ENCODE data around the gene MLPH. TPM values are rescaled to one million over a fixed set of nuclear protein-coding genes. Genes with fewer than 3 reads are reported as not detected.

The MLPH gene
- total RNA-seq, 2 experiments from 2014 or later: 0.39 TPM; not detected in 1

DNA sequence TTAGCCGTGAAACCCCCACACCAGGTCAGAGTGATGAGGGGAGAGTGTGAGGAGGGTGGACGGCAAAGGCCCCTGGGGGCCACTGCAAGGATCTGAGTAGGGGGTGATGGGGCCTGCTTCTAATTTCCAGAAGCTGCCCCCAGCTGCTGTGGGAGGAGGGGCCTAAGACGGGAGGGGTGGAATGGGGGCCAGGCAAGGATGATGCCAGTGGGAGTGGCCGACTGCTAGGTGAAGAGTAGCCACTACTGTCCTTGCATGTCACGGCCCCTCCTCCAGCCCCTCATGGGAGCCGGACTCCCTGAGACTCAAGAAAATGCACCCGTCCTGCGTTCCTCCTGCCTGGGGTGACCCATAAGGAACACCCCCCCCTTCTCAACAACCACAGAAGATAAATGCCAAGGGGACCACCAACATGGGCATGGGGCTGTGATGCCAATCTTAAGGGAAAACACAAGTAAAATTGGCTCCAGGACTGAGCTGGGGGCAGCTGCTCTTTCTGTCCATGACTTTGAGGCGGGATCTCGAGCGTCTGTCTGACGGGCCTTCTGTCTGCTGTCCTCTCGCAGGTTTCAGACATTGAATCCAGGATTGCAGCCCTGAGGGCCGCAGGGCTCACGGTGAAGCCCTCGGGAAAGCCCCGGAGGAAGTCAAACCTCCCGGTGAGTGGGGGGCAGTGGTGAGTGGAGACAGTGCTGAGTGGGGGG is 55.1 kb downstream of the MLPH start:
- Histone ChIP-seq H3K27ac (ENCODE audit: low read depth in 1 of 2, low read length in 2 of 2) (no peak overlapping the region), H3K4me3 (ENCODE audit: low read length) (no peak overlapping the region), H3K4me1 (ENCODE audit: insufficient read depth, low read length) (no peaks in the 10 kb centered on the region), H3K27me3 (ENCODE audit: control insufficient read depth in 1 of 2, insufficient read depth in 2 of 2, low read length in 2 of 2) (no peaks in the 10 kb centered on the region), H3K9me3 (ENCODE audit: control insufficient read depth in 1 of 2, insufficient read depth in 1 of 2, low read length in 2 of 2) (no peaks in the 10 kb centered on the region), H3K36me3 (ENCODE audit: insufficient read depth, low read length) (no peaks in the 10 kb centered on the region)
- no peak for DNase-seq
- no peak overlapping the region for H3K4me3 Mint-ChIP-seq
- peaks cover 4% of the 10 kb centered on the region for H3K27me3 Mint-ChIP-seq
- H3K36me3 Mint-ChIP-seq (ENCODE audit: low read depth): no peaks in the 10 kb centered on the region
- ATAC-seq (ENCODE audit: poor library complexity): no peak
- no peaks in the 10 kb centered on the region for H3K9me3 Mint-ChIP-seq
- H3K4me1 Mint-ChIP-seq (ENCODE audit: low read depth): no peaks in the 10 kb centered on the region
- intact Hi-C loops (cut with DNase I, micrococcal nuclease): no loop called here
- no peak overlapping the region for H3K27ac Mint-ChIP-seq
- POLR2A ChIA-PET: no interaction called here
- CTCF ChIA-PET: no interaction called here
- TF ChIP-seq, protein P1, sequence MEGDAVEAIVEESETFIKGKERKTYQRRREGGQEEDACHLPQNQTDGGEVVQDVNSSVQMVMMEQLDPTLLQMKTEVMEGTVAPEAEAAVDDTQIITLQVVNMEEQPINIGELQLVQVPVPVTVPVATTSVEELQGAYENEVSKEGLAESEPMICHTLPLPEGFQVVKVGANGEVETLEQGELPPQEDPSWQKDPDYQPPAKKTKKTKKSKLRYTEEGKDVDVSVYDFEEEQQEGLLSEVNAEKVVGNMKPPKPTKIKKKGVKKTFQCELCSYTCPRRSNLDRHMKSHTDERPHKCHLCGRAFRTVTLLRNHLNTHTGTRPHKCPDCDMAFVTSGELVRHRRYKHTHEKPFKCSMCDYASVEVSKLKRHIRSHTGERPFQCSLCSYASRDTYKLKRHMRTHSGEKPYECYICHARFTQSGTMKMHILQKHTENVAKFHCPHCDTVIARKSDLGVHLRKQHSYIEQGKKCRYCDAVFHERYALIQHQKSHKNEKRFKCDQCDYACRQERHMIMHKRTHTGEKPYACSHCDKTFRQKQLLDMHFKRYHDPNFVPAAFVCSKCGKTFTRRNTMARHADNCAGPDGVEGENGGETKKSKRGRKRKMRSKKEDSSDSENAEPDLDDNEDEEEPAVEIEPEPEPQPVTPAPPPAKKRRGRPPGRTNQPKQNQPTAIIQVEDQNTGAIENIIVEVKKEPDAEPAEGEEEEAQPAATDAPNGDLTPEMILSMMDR (IDR thresholded peaks at IDR 0.05): no peak

DNA sequence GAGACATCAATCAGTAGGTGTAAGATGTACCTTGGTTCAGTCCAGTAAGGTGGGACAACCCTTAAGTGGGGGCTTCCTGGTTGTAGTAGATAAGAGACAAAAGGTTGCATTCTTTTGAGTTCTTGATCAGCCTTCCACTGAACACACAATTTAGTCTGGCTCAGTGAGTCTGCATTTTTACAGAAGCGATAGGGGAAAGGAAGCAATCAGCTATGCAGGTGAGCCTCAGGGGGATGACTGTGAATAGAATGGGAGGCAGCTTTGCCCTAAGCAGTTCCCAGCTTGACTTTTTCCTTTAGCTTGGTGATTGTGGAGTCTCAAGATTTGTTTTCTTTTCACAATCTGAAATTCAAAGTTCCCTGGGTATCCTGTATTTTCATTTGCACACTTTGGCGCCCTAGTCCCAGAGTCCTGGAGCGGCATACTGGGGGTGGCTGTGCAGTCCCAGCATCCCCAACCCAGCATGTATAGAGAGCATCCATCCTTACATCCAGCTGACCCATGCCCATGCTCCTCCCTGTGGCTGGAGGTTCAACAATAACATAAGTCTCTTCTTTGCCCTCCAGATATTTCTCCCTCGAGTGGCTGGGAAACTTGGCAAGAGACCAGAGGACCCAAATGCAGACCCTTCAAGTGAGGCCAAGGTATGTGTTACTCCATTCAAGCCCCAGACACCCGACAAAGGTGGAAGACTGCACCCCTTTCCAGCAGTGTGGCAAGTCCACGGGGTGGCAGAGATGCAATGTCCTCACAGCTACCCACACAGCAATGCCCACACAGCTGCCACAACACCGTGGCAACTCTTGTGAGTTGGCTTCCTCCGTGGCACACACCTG is 59.2 kb downstream of the MLPH start:
- no peak overlapping the region for H3K27ac Mint-ChIP-seq
- intact Hi-C loops (cut with DNase I, micrococcal nuclease): no loop called here
- Histone ChIP-seq H3K4me1 (ENCODE audit: insufficient read depth, low read length) (no peaks in the 10 kb centered on the region), H3K4me3 (ENCODE audit: low read length) (no peak overlapping the region), H3K27ac (ENCODE audit: low read depth in 1 of 2, low read length in 2 of 2) (no peak overlapping the region), H3K9me3 (ENCODE audit: control insufficient read depth in 1 of 2, insufficient read depth in 1 of 2, low read length in 2 of 2) (no peaks in the 10 kb centered on the region), H3K27me3 (ENCODE audit: control insufficient read depth in 1 of 2, insufficient read depth in 2 of 2, low read length in 2 of 2) (peaks cover 0 to 3% of the 10 kb centered on the region in 2 experiments), H3K36me3 (ENCODE audit: insufficient read depth, low read length) (no peaks in the 10 kb centered on the region)
- ATAC-seq (ENCODE audit: poor library complexity) (no peak), DNase-seq (no peak)
- H3K36me3 Mint-ChIP-seq (ENCODE audit: low read depth): no peaks in the 10 kb centered on the region
- no peaks in the 10 kb centered on the region for H3K9me3 Mint-ChIP-seq
- TF ChIP-seq, protein P1 (IDR thresholded peaks at IDR 0.05): no peak
- H3K4me3 Mint-ChIP-seq: no peak overlapping the region
- H3K27me3 Mint-ChIP-seq: peaks cover 4% of the 10 kb centered on the region
- ChIA-PET CTCF (interaction anchor here (0.9 kb wide), 1 partner anchor 125 kb away, joined by 3 read pairs; no protein-coding TSS in a partner anchor), POLR2A (no interaction called here)
- no peaks in the 10 kb centered on the region for H3K4me1 Mint-ChIP-seq (ENCODE audit: low read depth)

DNA sequence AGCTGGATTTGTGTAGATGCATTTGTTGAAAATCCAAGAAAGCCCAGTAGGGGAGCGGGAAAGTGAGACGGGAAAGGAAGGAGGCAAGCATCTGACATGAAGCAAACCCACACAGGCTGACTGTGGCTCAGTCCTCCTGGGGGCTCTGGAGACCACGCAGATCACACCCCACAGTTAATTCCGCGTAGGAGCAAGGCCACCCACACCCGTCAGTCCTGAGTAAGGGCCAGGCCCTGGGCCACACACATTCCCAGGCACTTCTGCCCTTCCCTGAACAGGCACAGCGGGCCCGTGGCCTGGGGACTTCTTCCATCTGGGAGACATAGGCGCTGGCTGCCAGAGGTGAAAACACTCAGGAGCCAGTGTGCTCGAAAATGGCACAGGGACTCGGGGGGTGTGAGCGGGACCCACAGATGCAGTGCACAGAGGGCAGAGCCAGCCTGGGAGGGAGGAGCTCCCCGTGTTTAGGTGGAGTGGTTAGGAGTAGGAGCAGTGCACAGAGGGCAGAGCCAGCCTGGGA is 59.9 kb downstream of the MLPH start:
- Histone ChIP-seq H3K36me3 (ENCODE audit: insufficient read depth, low read length) (no peaks in the 10 kb centered on the region), H3K27me3 (ENCODE audit: control insufficient read depth in 1 of 2, insufficient read depth in 2 of 2, low read length in 2 of 2) (peaks cover 0 to 3% of the 10 kb centered on the region in 2 experiments), H3K9me3 (ENCODE audit: control insufficient read depth in 1 of 2, insufficient read depth in 1 of 2, low read length in 2 of 2) (no peaks in the 10 kb centered on the region), H3K4me3 (ENCODE audit: low read length) (no peak overlapping the region), H3K27ac (ENCODE audit: low read depth in 1 of 2, low read length in 2 of 2) (no peak overlapping the region), H3K4me1 (ENCODE audit: insufficient read depth, low read length) (no peaks in the 10 kb centered on the region)
- H3K36me3 Mint-ChIP-seq (ENCODE audit: low read depth): no peaks in the 10 kb centered on the region
- no peak overlapping the region for H3K4me3 Mint-ChIP-seq
- DNase-seq (no peak), ATAC-seq (ENCODE audit: poor library complexity) (no peak)
- no peak overlapping the region for H3K27ac Mint-ChIP-seq
- H3K9me3 Mint-ChIP-seq: no peaks in the 10 kb centered on the region
- ChIA-PET POLR2A (no interaction called here), CTCF (no interaction called here)
- no peaks in the 10 kb centered on the region for H3K4me1 Mint-ChIP-seq (ENCODE audit: low read depth)
- H3K27me3 Mint-ChIP-seq: no peaks in the 10 kb centered on the region
- TF ChIP-seq, protein P1 (IDR thresholded peaks at IDR 0.05): no peak
- intact Hi-C loops (cut with DNase I, micrococcal nuclease): no loop called here
